SK-N-SH (cell line): ENCODE data around the gene LMOD2. TPM values are rescaled to one million over a fixed set of nuclear protein-coding genes. Genes with fewer than 3 reads are reported as not detected.

Experiments used
- CTCF ChIA-PET: fragments of 300-600, 350-600 bp; formaldehyde crosslinking; extraction: SDS; loops from one replicate; lab custom pipeline; 2021; lab: Yijun Ruan, JAX
- POLR2A ChIA-PET: fragments of 350-600 bp; sonication (Branson Sonifier 250); formaldehyde crosslinking; extraction: SDS; loops from one replicate; lab custom pipeline; 2020; ENCODE audit warnings: antibody characterized with exemption, inconsistent platforms; lab: Yijun Ruan, JAX
- DNase-seq: peaks from one replicate; pipeline ENCODE4 v3.0.0; 2012
- H2AFZ ChIP-seq: fragments of 200-600 bp; sonication (generic); 2 replicates; pipeline ENCODE4 v1.8.1; 2016; ENCODE audit warnings: antibody characterized with exemption, mild to moderate bottlenecking, low read depth
- H3F3A ChIP-seq: fragments of 200-600 bp; sonication (generic); replicated peaks from 2 replicates; pipeline ENCODE3; 2016; ENCODE audit warnings: antibody characterized with exemption, mild to moderate bottlenecking; ENCODE audit not compliant: insufficient read depth
- H3K27ac ChIP-seq, 2 experiments: fragments of 200-500 bp in 1 of 2; fragments of 200-600 bp in 1 of 2; sonication (Bioruptor generic) in 1 of 2; sonication (generic), shearing (Covaris generic) in 1 of 2; 2 replicates each; pipeline versions ENCODE4 v1.5.1 to v1.6.1; 2014 to 2016; ENCODE audit warnings: low read depth in 2 of 2, inconsistent platforms in 1 of 2, low read length in 1 of 2, mild to moderate bottlenecking in 1 of 2, mixed read lengths in 1 of 2
- H3K27me3 ChIP-seq: fragments of 200-600 bp; sonication (generic), shearing (Covaris generic); 2 replicates; pipeline ENCODE4 v1.6.1; 2016; ENCODE audit warnings: mixed run types; ENCODE audit not compliant: insufficient read depth
- H3K36me3 ChIP-seq, 2 experiments: fragments of 200-500 bp in 1 of 2; fragments of 200-600 bp in 1 of 2; sonication (Bioruptor generic) in 1 of 2; sonication (generic) in 1 of 2; replicated peaks in 1 of 2; 2 replicates each; pipeline versions ENCODE3 to v1.5.1; 2014 to 2016; ENCODE audit warnings: low read length in 1 of 2, mild to moderate bottlenecking in 1 of 2; ENCODE audit not compliant: insufficient read depth in 2 of 2, control insufficient read depth in 1 of 2
- H3K4me1 ChIP-seq, 2 experiments: fragments of 200-500 bp in 1 of 2; fragments of 200-600 bp in 1 of 2; sonication (Bioruptor generic) in 1 of 2; sonication (generic), shearing (Covaris generic) in 1 of 2; 2 replicates each; pipeline versions ENCODE4 v1.5.1 to v1.6.1; 2014 to 2016; ENCODE audit warnings: low read depth in 1 of 2, low read length in 1 of 2, mixed run types in 1 of 2; ENCODE audit not compliant: insufficient read depth in 2 of 2, control insufficient read depth in 1 of 2
- H3K4me2 ChIP-seq: fragments of 200-600 bp; sonication (generic), shearing (Covaris generic); 2 replicates; pipeline ENCODE4 v1.6.1; 2017; ENCODE audit warnings: mixed run types
- H3K4me3 ChIP-seq, 2 experiments: fragments of 200-500 bp in 1 of 2; fragments of 200-600 bp in 1 of 2; sonication (Bioruptor generic) in 1 of 2; sonication (generic), shearing (Covaris generic) in 1 of 2; 2 replicates each; pipeline versions ENCODE4 v1.5.1 to v1.8.1; 2014 to 2016; ENCODE audit warnings: low read depth in 2 of 2, inconsistent platforms in 1 of 2, low read length in 1 of 2, mild to moderate bottlenecking in 1 of 2, mixed read lengths in 1 of 2, moderate library complexity in 1 of 2
- H3K79me2 ChIP-seq: fragments of 200-600 bp; sonication (generic); 2 replicates; pipeline ENCODE4 v1.8.1; 2017; ENCODE audit warnings: mild to moderate bottlenecking; ENCODE audit not compliant: insufficient read depth
- H3K9ac ChIP-seq: fragments of 200-600 bp; sonication (generic); 2 replicates; pipeline ENCODE4 v1.6.1; 2017; ENCODE audit warnings: mixed run types
- H3K9me2 ChIP-seq: fragments of 200-600 bp; sonication (generic); 2 replicates; pipeline ENCODE4 v1.6.1; 2017; ENCODE audit warnings: mixed run types
- H3K9me3 ChIP-seq: fragments of 200-600 bp; sonication (generic); 2 replicates; pipeline ENCODE4 v1.6.1; 2017; ENCODE audit warnings: mixed run types, mild to moderate bottlenecking, moderate library complexity
- H4K20me1 ChIP-seq: fragments of 200-600 bp; sonication (generic); 2 replicates; pipeline ENCODE4 v1.6.1; 2017; ENCODE audit warnings: mild to moderate bottlenecking, mixed run types; ENCODE audit not compliant: insufficient read depth
- CHD2 ChIP-seq: fragments of 150-350 bp; IDR thresholded peaks from 2 replicates; pipeline ENCODE4 v1.6.1; 2018; ENCODE audit warnings: low read length; ENCODE audit not compliant: partially characterized antibody
- EZH2phosphoT487 ChIP-seq: fragments of 200-600 bp; sonication (generic); IDR thresholded peaks from 2 replicates; pipeline ENCODE4 v1.6.1; 2017; ENCODE audit warnings: low read depth, mixed run types, mild to moderate bottlenecking, antibody characterized with exemption, moderate library complexity, borderline replicate concordance
- GATA2 ChIP-seq: sonication (generic); formaldehyde crosslinking; IDR thresholded peaks from 2 replicates; pipeline ENCODE4 v1.5.0; 2020; ENCODE audit warnings: mild to moderate bottlenecking, missing genetic modification reagents
- MEF2A ChIP-seq: IDR thresholded peaks from 2 replicates; pipeline ENCODE4 v1.4.0; 2012; ENCODE audit warnings: low read depth, borderline replicate concordance
- NFIC ChIP-seq: IDR thresholded peaks from 2 replicates; pipeline ENCODE4 v1.4.0; 2012; ENCODE audit warnings: borderline replicate concordance
- NRF1 ChIP-seq: IDR thresholded peaks from 2 replicates; pipeline ENCODE4 v1.6.1; 2012; ENCODE audit warnings: low read depth, mild to moderate bottlenecking, low read length
- RAD21 ChIP-seq: IDR thresholded peaks from 2 replicates; pipeline ENCODE4 v1.6.1; 2012; ENCODE audit warnings: mild to moderate bottlenecking, low read length
- RCOR1 ChIP-seq: fragments of 150-350 bp; IDR thresholded peaks from 2 replicates; pipeline ENCODE4 v1.6.1; 2017; ENCODE audit warnings: antibody characterized with exemption, low read length
- SIN3A ChIP-seq: IDR thresholded peaks from 2 replicates; pipeline ENCODE4 v1.6.1; 2012; ENCODE audit warnings: low read depth, mild to moderate bottlenecking, low read length, moderate library complexity, borderline replicate concordance
- SMC3 ChIP-seq: IDR thresholded peaks from 2 replicates; pipeline ENCODE4 v1.6.1; 2012; ENCODE audit warnings: low read depth, low read length, improper control_type of control experiment
- TEAD4 ChIP-seq: IDR thresholded peaks from 2 replicates; pipeline ENCODE4 v1.4.0; 2012; ENCODE audit warnings: mild to moderate bottlenecking, borderline replicate concordance; ENCODE audit not compliant: insufficient read depth
- WGBS: methylation state at CpG from one replicate; pipeline ENCODE4 v1.1.6; 2017; ENCODE audit warnings: low lambda C conversion rate; 5-methylcytosine and 5-hydroxymethylcytosine counted together
- polyA plus RNA-seq, 3 experiments: library from polyadenylated mRNA; depleted of rRNA; stranded (reverse); fragments of >200 nt; gene quantifications; 2 replicates each; pipeline ENCODE4 v1.2.3, GENCODE V29; 2012
- TF ChIP-seq, protein P1 (sequence below): IDR thresholded peaks from 2 replicates; pipeline ENCODE4 v1.4.0; 2012; ENCODE audit warnings: low read depth, borderline replicate concordance
- TF ChIP-seq, protein P2 (sequence below): fragments of 150-350 bp; IDR thresholded peaks from 2 replicates; pipeline ENCODE4 v1.6.1; 2016; ENCODE audit warnings: mild to moderate bottlenecking, low read depth, low read length
- TF ChIP-seq, protein P3 (sequence below): fragments of 150-350 bp; IDR thresholded peaks from 2 replicates; pipeline ENCODE4 v1.6.1; 2017; ENCODE audit warnings: antibody characterized with exemption, low read length, low read depth, borderline replicate concordance
- TF ChIP-seq, protein P4 (sequence below): IDR thresholded peaks from 2 replicates; pipeline ENCODE4; 2012
- TF ChIP-seq, protein P5 (sequence below): IDR thresholded peaks from 2 replicates; pipeline ENCODE4 v1.4.0; 2012; ENCODE audit warnings: low read depth
- TF ChIP-seq, protein P6 (sequence below): IDR thresholded peaks from 2 replicates; pipeline ENCODE4 v1.6.1; 2012; ENCODE audit warnings: mild to moderate bottlenecking, low read depth, low read length, moderate library complexity

Gene LMOD2
- polyA plus RNA-seq, 1 of the 3 experiments (the other 2 are of a cell fraction) = not detected

DNA sequence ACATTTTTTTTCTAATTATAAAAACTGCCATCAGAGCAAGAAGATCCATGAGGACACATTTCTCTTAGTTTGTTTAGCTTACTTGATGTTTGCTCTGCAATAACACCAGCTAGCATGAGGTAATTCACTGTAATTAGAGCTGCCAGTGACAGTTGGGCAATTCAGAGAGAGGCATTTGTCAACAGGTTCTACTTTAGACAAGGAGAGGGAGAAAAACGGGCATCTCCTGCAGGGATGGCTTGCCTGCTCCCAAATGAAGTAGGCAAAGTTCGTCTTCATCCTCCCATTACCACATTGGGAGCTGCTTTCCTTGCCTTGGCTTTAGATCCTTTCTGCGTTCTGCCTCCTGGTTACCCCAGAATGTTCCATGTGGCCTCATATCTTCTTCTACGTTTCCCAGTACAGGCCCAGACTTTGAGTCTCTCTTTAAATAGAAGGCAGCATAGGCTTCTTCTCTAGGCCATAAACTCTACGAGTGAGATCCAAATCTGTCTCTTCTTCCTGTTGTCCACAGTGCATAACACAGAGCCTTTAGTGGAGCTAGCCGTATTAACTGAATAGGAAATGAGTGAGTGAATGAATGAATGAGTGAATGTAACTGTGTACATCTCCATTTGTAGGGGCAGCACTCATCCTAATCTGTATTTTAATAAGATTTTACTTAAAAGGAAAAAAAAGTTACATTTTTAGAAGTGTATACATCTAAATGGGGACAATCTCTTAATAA, 32.8 kb upstream of the LMOD2 start:
- Histone ChIP-seq H3K4me2 (no peak overlapping the region), H3K4me1 (peaks cover 0 to 3% of the 10 kb centered on the region in 2 experiments; a peak in 1 of 4 replicates), H3K4me3 (no peak overlapping the region), H2AFZ (no peak overlapping the region), H3K9ac (no peak overlapping the region), H3K9me2 (no peaks in the 10 kb centered on the region), H3K27ac (no peak overlapping the region), H3K36me3 (no peaks in the 10 kb centered on the region), H4K20me1 (no peaks in the 10 kb centered on the region), H3K9me3 (no peaks in the 10 kb centered on the region), H3K27me3 (no peaks in the 10 kb centered on the region), H3F3A (no peaks in the 10 kb centered on the region), H3K79me2 (no peaks in the 10 kb centered on the region)
- 77% methylated on average over 6 of the region's 6 CpGs for WGBS
- DNase-seq = no peak
- TF ChIP-seq TEAD4 (no peak), NRF1 (no peak), EZH2phosphoT487 (no peak), CHD2 (no peak), RAD21 (no peak), MEF2A (no peak), NFIC (no peak), SIN3A (no peak), SMC3 (no peak), GATA2 (CRISPR knock-in tag) (no peak), RCOR1 (no peak)
- TF ChIP-seq, protein P1, sequence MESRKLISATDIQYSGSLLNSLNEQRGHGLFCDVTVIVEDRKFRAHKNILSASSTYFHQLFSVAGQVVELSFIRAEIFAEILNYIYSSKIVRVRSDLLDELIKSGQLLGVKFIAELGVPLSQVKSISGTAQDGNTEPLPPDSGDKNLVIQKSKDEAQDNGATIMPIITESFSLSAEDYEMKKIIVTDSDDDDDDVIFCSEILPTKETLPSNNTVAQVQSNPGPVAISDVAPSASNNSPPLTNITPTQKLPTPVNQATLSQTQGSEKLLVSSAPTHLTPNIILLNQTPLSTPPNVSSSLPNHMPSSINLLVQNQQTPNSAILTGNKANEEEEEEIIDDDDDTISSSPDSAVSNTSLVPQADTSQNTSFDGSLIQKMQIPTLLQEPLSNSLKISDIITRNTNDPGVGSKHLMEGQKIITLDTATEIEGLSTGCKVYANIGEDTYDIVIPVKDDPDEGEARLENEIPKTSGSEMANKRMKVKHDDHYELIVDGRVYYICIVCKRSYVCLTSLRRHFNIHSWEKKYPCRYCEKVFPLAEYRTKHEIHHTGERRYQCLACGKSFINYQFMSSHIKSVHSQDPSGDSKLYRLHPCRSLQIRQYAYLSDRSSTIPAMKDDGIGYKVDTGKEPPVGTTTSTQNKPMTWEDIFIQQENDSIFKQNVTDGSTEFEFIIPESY = no peak
- TF ChIP-seq, protein P2, sequence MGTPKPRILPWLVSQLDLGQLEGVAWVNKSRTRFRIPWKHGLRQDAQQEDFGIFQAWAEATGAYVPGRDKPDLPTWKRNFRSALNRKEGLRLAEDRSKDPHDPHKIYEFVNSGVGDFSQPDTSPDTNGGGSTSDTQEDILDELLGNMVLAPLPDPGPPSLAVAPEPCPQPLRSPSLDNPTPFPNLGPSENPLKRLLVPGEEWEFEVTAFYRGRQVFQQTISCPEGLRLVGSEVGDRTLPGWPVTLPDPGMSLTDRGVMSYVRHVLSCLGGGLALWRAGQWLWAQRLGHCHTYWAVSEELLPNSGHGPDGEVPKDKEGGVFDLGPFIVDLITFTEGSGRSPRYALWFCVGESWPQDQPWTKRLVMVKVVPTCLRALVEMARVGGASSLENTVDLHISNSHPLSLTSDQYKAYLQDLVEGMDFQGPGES = no peak
- TF ChIP-seq, protein P3, sequence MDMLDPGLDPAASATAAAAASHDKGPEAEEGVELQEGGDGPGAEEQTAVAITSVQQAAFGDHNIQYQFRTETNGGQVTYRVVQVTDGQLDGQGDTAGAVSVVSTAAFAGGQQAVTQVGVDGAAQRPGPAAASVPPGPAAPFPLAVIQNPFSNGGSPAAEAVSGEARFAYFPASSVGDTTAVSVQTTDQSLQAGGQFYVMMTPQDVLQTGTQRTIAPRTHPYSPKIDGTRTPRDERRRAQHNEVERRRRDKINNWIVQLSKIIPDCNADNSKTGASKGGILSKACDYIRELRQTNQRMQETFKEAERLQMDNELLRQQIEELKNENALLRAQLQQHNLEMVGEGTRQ = no peak
- TF ChIP-seq, protein P4, sequence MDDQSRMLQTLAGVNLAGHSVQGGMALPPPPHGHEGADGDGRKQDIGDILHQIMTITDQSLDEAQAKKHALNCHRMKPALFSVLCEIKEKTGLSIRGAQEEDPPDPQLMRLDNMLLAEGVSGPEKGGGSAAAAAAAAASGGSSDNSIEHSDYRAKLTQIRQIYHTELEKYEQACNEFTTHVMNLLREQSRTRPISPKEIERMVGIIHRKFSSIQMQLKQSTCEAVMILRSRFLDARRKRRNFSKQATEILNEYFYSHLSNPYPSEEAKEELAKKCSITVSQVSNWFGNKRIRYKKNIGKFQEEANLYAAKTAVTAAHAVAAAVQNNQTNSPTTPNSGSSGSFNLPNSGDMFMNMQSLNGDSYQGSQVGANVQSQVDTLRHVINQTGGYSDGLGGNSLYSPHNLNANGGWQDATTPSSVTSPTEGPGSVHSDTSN = no peak
- TF ChIP-seq, protein P5, sequence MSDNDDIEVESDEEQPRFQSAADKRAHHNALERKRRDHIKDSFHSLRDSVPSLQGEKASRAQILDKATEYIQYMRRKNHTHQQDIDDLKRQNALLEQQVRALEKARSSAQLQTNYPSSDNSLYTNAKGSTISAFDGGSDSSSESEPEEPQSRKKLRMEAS = no peak
- TF ChIP-seq, protein P6, sequence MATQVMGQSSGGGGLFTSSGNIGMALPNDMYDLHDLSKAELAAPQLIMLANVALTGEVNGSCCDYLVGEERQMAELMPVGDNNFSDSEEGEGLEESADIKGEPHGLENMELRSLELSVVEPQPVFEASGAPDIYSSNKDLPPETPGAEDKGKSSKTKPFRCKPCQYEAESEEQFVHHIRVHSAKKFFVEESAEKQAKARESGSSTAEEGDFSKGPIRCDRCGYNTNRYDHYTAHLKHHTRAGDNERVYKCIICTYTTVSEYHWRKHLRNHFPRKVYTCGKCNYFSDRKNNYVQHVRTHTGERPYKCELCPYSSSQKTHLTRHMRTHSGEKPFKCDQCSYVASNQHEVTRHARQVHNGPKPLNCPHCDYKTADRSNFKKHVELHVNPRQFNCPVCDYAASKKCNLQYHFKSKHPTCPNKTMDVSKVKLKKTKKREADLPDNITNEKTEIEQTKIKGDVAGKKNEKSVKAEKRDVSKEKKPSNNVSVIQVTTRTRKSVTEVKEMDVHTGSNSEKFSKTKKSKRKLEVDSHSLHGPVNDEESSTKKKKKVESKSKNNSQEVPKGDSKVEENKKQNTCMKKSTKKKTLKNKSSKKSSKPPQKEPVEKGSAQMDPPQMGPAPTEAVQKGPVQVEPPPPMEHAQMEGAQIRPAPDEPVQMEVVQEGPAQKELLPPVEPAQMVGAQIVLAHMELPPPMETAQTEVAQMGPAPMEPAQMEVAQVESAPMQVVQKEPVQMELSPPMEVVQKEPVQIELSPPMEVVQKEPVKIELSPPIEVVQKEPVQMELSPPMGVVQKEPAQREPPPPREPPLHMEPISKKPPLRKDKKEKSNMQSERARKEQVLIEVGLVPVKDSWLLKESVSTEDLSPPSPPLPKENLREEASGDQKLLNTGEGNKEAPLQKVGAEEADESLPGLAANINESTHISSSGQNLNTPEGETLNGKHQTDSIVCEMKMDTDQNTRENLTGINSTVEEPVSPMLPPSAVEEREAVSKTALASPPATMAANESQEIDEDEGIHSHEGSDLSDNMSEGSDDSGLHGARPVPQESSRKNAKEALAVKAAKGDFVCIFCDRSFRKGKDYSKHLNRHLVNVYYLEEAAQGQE = no peak
- ChIA-PET POLR2A (no interaction called here), CTCF (interaction anchor here (1.1 to 3.3 kb wide), 4 partner anchors 12 to 267 kb away, joined by 3 to 20 read pairs (median 3); no protein-coding TSS in a partner anchor)
